Measurements from ENCODE around the gene EFCAB7. TPM values are rescaled to one million over a fixed set of nuclear protein-coding genes. Genes with fewer than 3 reads are reported as not detected.
A peak's percentile ranks its signal among the peaks of the same experiment; 100 is the strongest.

Gene EFCAB7
- total RNA-seq, 4 donors from 2014 or later: 6.3 to 30.0 (median 11.2) TPM

- no peaks in the 10 kb centered on the region for H3K9me3 ChIP-seq
- WGBS, 2 donors (ENCODE audit: low coverage in 1 of 2): 20 to 36% methylated on average over 4 to 5 of the region's 55 CpGs
- peaks cover 0 to 32% (median 3%) of the 10 kb centered on the region in 3 donors for H3K4me1 ChIP-seq
- no peaks in the 10 kb centered on the region for H3K27me3 ChIP-seq
- no peaks in the 10 kb centered on the region for H3K36me3 ChIP-seq
- TF ChIP-seq POLR2AphosphoS5 (IDR thresholded peaks at IDR 0.05) (peak; percentile 10), POLR2A (IDR thresholded peaks at IDR 0.05) (no peak), EP300 (IDR thresholded peaks at IDR 0.05) (no peak)
- TF ChIP-seq, protein P1, sequence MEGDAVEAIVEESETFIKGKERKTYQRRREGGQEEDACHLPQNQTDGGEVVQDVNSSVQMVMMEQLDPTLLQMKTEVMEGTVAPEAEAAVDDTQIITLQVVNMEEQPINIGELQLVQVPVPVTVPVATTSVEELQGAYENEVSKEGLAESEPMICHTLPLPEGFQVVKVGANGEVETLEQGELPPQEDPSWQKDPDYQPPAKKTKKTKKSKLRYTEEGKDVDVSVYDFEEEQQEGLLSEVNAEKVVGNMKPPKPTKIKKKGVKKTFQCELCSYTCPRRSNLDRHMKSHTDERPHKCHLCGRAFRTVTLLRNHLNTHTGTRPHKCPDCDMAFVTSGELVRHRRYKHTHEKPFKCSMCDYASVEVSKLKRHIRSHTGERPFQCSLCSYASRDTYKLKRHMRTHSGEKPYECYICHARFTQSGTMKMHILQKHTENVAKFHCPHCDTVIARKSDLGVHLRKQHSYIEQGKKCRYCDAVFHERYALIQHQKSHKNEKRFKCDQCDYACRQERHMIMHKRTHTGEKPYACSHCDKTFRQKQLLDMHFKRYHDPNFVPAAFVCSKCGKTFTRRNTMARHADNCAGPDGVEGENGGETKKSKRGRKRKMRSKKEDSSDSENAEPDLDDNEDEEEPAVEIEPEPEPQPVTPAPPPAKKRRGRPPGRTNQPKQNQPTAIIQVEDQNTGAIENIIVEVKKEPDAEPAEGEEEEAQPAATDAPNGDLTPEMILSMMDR (IDR thresholded peaks at IDR 0.05): no peak
- ATAC-seq: peak; percentile 63
- peak overlapping the region; percentile 56 to 95 for H3K4me3 ChIP-seq
- peak overlapping the region; percentile 41 to 94 (median 92) for H3K27ac ChIP-seq
Observed at GRCh38 chr1:63593886-63594605, 70.7 kb downstream of the EFCAB7 start.

GRCh38 chr1:63595435-63595834 lies 72.1 kb downstream of the EFCAB7 start:
- Histone ChIP-seq H3K36me3 (no peaks in the 10 kb centered on the region), H3K9me3 (no peaks in the 10 kb centered on the region), H3K27me3 (no peaks in the 10 kb centered on the region), H3K4me3 (no peak overlapping the region), H3K27ac (no peak overlapping the region), H3K4me1 (peaks cover 0 to 24% (median 0%) of the 10 kb centered on the region in 3 donors)
- WGBS, 2 donors (ENCODE audit: low coverage in 1 of 2): 86 to 100% methylated on average over 1 of the region's 1 CpG
- no peak for ATAC-seq
- TF ChIP-seq POLR2A (IDR thresholded peaks at IDR 0.05) (no peak), POLR2AphosphoS5 (IDR thresholded peaks at IDR 0.05) (no peak), EP300 (IDR thresholded peaks at IDR 0.05) (no peak)
- TF ChIP-seq, protein P1 (IDR thresholded peaks at IDR 0.05): no peak

GRCh38 chr1:63599799-63600198 lies 76.5 kb downstream of the EFCAB7 start:
- Histone ChIP-seq H3K9me3 (no peaks in the 10 kb centered on the region), H3K36me3 (no peaks in the 10 kb centered on the region), H3K27me3 (no peaks in the 10 kb centered on the region), H3K27ac (no peak overlapping the region), H3K4me3 (no peak overlapping the region), H3K4me1 (peaks cover 0 to 5% (median 0%) of the 10 kb centered on the region in 3 donors)
- ATAC-seq: no peak
- TF ChIP-seq POLR2A (IDR thresholded peaks at IDR 0.05) (no peak), POLR2AphosphoS5 (IDR thresholded peaks at IDR 0.05) (no peak), EP300 (IDR thresholded peaks at IDR 0.05) (no peak)
- TF ChIP-seq, protein P1 (IDR thresholded peaks at IDR 0.05): no peak
- WGBS, 2 donors (ENCODE audit: low coverage in 1 of 2): 98% methylated on average over 5 of the region's 5 CpGs

GRCh38 chr1:63600248-63600647 lies 76.9 kb downstream of the EFCAB7 start:
- Histone ChIP-seq H3K4me3 (no peak overlapping the region), H3K27ac (no peak overlapping the region), H3K9me3 (no peaks in the 10 kb centered on the region), H3K36me3 (no peaks in the 10 kb centered on the region), H3K27me3 (no peaks in the 10 kb centered on the region), H3K4me1 (peaks cover 0 to 1% (median 0%) of the 10 kb centered on the region in 3 donors)
- WGBS, 2 donors (ENCODE audit: low coverage in 1 of 2): 78 to 79% methylated on average over 2 to 5 of the region's 5 CpGs
- no peak for ATAC-seq
- TF ChIP-seq, protein P1 (IDR thresholded peaks at IDR 0.05): no peak
- TF ChIP-seq POLR2A (IDR thresholded peaks at IDR 0.05) (no peak), EP300 (IDR thresholded peaks at IDR 0.05) (no peak)

GRCh38 chr1:63601061-63601460 lies 77.7 kb downstream of the EFCAB7 start:
- Histone ChIP-seq H3K27ac (no peak overlapping the region), H3K4me3 (no peak overlapping the region), H3K27me3 (no peaks in the 10 kb centered on the region), H3K4me1 (no peaks in the 10 kb centered on the region), H3K36me3 (no peaks in the 10 kb centered on the region), H3K9me3 (no peaks in the 10 kb centered on the region)
- no peak for TF ChIP-seq POLR2AphosphoS5 (IDR thresholded peaks at IDR 0.05)
- TF ChIP-seq EP300 (IDR thresholded peaks at IDR 0.05): no peak
- no peak for TF ChIP-seq POLR2A (IDR thresholded peaks at IDR 0.05)
- TF ChIP-seq, protein P1 (IDR thresholded peaks at IDR 0.05): no peak
- WGBS, 2 donors (ENCODE audit: low coverage in 1 of 2): 82 to 97% methylated on average over 3 of the region's 3 CpGs
- ATAC-seq: no peak

Data from gastroesophageal sphincter (tissue), 4 donors.